Neural cell (in vitro differentiated cells): ENCODE measurements around the gene TMEM259. TPM values are rescaled to one million over a fixed set of nuclear protein-coding genes. Genes with fewer than 3 reads are reported as not detected.

Experiments used
- H2AFZ ChIP-seq: fragments of 200-600, 300-800 bp; sonication (generic), shearing (Covaris generic); 2 replicates; pipeline ENCODE4 v1.6.0; 2014; ENCODE audit warnings: low read depth, mild to moderate bottlenecking, antibody characterized with exemption, low read length, moderate library complexity
- H3F3A ChIP-seq: fragments of 200-600 bp; shearing (Covaris generic); 2 replicates; pipeline ENCODE4 v1.6.1; 2016; ENCODE audit warnings: mild to moderate bottlenecking, moderate library complexity, mixed read lengths, antibody characterized with exemption, low read length; ENCODE audit not compliant: insufficient read depth, poor library complexity, severe bottlenecking
- H3K27ac ChIP-seq: fragments of 200-600, 300-800 bp; sonication (generic), shearing (Covaris generic); 2 replicates; pipeline ENCODE4 v1.5.1; 2014; ENCODE audit warnings: mild to moderate bottlenecking, low read length, moderate library complexity
- H3K27me3 ChIP-seq: fragments of 300-800, 200-600 bp; sonication (generic), shearing (Covaris generic); 2 replicates; pipeline ENCODE4 v1.6.0; 2014; ENCODE audit warnings: mild to moderate bottlenecking, low read depth, low read length, moderate library complexity; ENCODE audit not compliant: insufficient read depth
- H3K36me3 ChIP-seq: fragments of 300-800, 200-600 bp; sonication (generic), shearing (Covaris generic); 2 replicates; pipeline ENCODE4 v1.5.1; 2014; ENCODE audit warnings: mild to moderate bottlenecking, antibody characterized with exemption, low read length, moderate library complexity; ENCODE audit not compliant: insufficient read depth
- H3K4me2 ChIP-seq: fragments of 300-800, 200-600 bp; sonication (generic), shearing (Covaris generic); 2 replicates; pipeline ENCODE4 v1.6.0; 2014; ENCODE audit warnings: mild to moderate bottlenecking, low read length
- H3K4me3 ChIP-seq: fragments of 300-800, 200-600 bp; sonication (generic), shearing (Covaris generic); 2 replicates; pipeline ENCODE4 v1.5.1; 2014; ENCODE audit warnings: mild to moderate bottlenecking, low read length, moderate library complexity
- H3K79me2 ChIP-seq: fragments of 200-600 bp; shearing (Covaris generic); replicated peaks from 2 replicates; pipeline ENCODE4 v1.6.0; 2014; ENCODE audit warnings: mild to moderate bottlenecking, low read length, moderate library complexity; ENCODE audit not compliant: insufficient read depth
- H3K9ac ChIP-seq: fragments of 300-800, 200-600 bp; sonication (generic), shearing (Covaris generic); 2 replicates; pipeline ENCODE4 v1.6.1; 2016; ENCODE audit warnings: mild to moderate bottlenecking, low read length, mixed read lengths
- H3K9me2 ChIP-seq: fragments of 200-600 bp; shearing (Covaris generic); 2 replicates; pipeline ENCODE4 v1.6.1; 2016; ENCODE audit warnings: mild to moderate bottlenecking, low read length, mixed read lengths; ENCODE audit not compliant: insufficient read depth
- H3K9me3 ChIP-seq: fragments of 200-600, 300-800 bp; sonication (generic), shearing (Covaris generic); 2 replicates; pipeline ENCODE4 v1.6.1; 2016; ENCODE audit warnings: mild to moderate bottlenecking, mixed run types, low read length, moderate library complexity, mixed read lengths
- H4K20me1 ChIP-seq: fragments of 200-600 bp; shearing (Covaris generic); 2 replicates; pipeline ENCODE4 v1.6.1; 2016; ENCODE audit warnings: mild to moderate bottlenecking, mixed run types; ENCODE audit not compliant: insufficient read depth
- CTCF ChIP-seq: fragments of 450-650 bp; IDR thresholded peaks from 2 replicates; pipeline ENCODE4 v1.5.1; 2014; ENCODE audit warnings: antibody characterized with exemption, mild to moderate bottlenecking, moderate library complexity; ENCODE audit not compliant: poor library complexity, severe bottlenecking
- EP300 ChIP-seq: fragments of 450-650 bp; conservative IDR thresholded peaks from 2 replicates; pipeline ENCODE4 v1.6.1; 2014; ENCODE audit warnings: antibody characterized with exemption, mild to moderate bottlenecking, moderate library complexity; ENCODE audit not compliant: poor library complexity, severe bottlenecking
- EZH2 ChIP-seq: fragments of 200-600, 300-800 bp; shearing (Covaris generic), sonication (generic); IDR thresholded peaks from 2 replicates; pipeline ENCODE4 v1.6.1; 2014; ENCODE audit warnings: antibody characterized with exemption, low read length, borderline replicate concordance, mild to moderate bottlenecking; ENCODE audit not compliant: insufficient read depth, poor library complexity, severe bottlenecking
- MXI1 ChIP-seq: fragments of 450-650 bp; conservative IDR thresholded peaks from 2 replicates; pipeline ENCODE4 v1.6.1; 2014; ENCODE audit warnings: antibody characterized with exemption, mild to moderate bottlenecking; ENCODE audit not compliant: poor library complexity, severe bottlenecking
- POLR2AphosphoS5 ChIP-seq: IDR thresholded peaks from 2 replicates; pipeline ENCODE4 v1.6.1; 2012
- RAD21 ChIP-seq: fragments of 450-650 bp; conservative IDR thresholded peaks from 2 replicates; pipeline ENCODE4 v1.6.1; 2014; ENCODE audit warnings: antibody characterized with exemption, mild to moderate bottlenecking, moderate library complexity
- REST ChIP-seq: IDR thresholded peaks from 2 replicates; pipeline ENCODE4 v1.6.1; 2012; ENCODE audit warnings: borderline replicate concordance
- SMC3 ChIP-seq: fragments of 450-650 bp; conservative IDR thresholded peaks from 2 replicates; pipeline ENCODE4 v1.6.1; 2014; ENCODE audit warnings: antibody characterized with exemption, mild to moderate bottlenecking, moderate library complexity; ENCODE audit not compliant: poor library complexity
- TAF1 ChIP-seq: IDR thresholded peaks from 2 replicates; pipeline ENCODE4 v1.6.1; 2012; ENCODE audit warnings: low read depth
- polyA plus RNA-seq: library from polyadenylated mRNA; depleted of rRNA; stranded (reverse); fragments of >200 nt; gene quantifications from 2 replicates; pipeline ENCODE4 v1.2.3, GENCODE V29; 2014

TMEM259 gene
- polyA plus RNA-seq, 1 donor from 2014 or later, result 176 TPM

GRCh38 chr19:1032264-1032867, 11.4 kb upstream of the TMEM259 start:
- no peak overlapping the region for H3K27ac ChIP-seq
- H3K27me3 ChIP-seq, result no peaks in the 10 kb centered on the region
- H3K4me2 ChIP-seq, result no peak overlapping the region
- H3K9ac ChIP-seq, result no peak overlapping the region
- no peak for TF ChIP-seq MXI1
- no peak for TF ChIP-seq SMC3
- TF ChIP-seq CTCF, result no peak
- no peak for TF ChIP-seq REST
- no peak for TF ChIP-seq TAF1
- TF ChIP-seq POLR2AphosphoS5, result no peak
- no peak for TF ChIP-seq EZH2
- TF ChIP-seq EP300, result no peak
- TF ChIP-seq RAD21, result no peak
- H3K4me3 ChIP-seq, result no peak overlapping the region
- no peak overlapping the region for H2AFZ ChIP-seq
- H3K79me2 ChIP-seq, result peaks cover 6% of the 10 kb centered on the region
- no peaks in the 10 kb centered on the region for H3F3A ChIP-seq
- no peaks in the 10 kb centered on the region for H4K20me1 ChIP-seq
- no peaks in the 10 kb centered on the region for H3K9me3 ChIP-seq
- H3K36me3 ChIP-seq, result no peaks in the 10 kb centered on the region
- H3K9me2 ChIP-seq, result no peaks in the 10 kb centered on the region

- Histone ChIP-seq H4K20me1 (no peaks in the 10 kb centered on the region), H3K4me2 (peak overlapping the region; percentile 35)
Observed at GRCh38 chr19:1028062-1028926, 7.4 kb upstream of the TMEM259 start.

More at GRCh38 chr19:1028062-1028926, 7.4 kb upstream of the TMEM259 start:
- H2AFZ ChIP-seq, result no peak overlapping the region
- H3F3A ChIP-seq, result no peaks in the 10 kb centered on the region
- H3K4me3 ChIP-seq, result peak overlapping the region; percentile 85
- TF ChIP-seq TAF1 (no peak), POLR2AphosphoS5 (no peak), REST (no peak), CTCF (no peak), EP300 (no peak), EZH2 (no peak), MXI1 (no peak), RAD21 (no peak)
- no peak overlapping the region for H3K27ac ChIP-seq
- H3K9ac ChIP-seq, result peak overlapping the region; percentile 91
- H3K9me2 ChIP-seq, result no peaks in the 10 kb centered on the region
- H3K9me3 ChIP-seq, result no peaks in the 10 kb centered on the region
- H3K79me2 ChIP-seq, result peaks cover 19% of the 10 kb centered on the region
- H3K27me3 ChIP-seq, result peaks cover 5% of the 10 kb centered on the region
- no peaks in the 10 kb centered on the region for H3K36me3 ChIP-seq
